ENCODE data around the gene RBKS. TPM values are rescaled to one million over a fixed set of nuclear protein-coding genes. Genes with fewer than 3 reads are reported as not detected.

Gene RBKS
- total RNA-seq, 4 donors from 2014 or later, result 26.1 to 35.4 (median 33.1) TPM; not detected in 1

DNA sequence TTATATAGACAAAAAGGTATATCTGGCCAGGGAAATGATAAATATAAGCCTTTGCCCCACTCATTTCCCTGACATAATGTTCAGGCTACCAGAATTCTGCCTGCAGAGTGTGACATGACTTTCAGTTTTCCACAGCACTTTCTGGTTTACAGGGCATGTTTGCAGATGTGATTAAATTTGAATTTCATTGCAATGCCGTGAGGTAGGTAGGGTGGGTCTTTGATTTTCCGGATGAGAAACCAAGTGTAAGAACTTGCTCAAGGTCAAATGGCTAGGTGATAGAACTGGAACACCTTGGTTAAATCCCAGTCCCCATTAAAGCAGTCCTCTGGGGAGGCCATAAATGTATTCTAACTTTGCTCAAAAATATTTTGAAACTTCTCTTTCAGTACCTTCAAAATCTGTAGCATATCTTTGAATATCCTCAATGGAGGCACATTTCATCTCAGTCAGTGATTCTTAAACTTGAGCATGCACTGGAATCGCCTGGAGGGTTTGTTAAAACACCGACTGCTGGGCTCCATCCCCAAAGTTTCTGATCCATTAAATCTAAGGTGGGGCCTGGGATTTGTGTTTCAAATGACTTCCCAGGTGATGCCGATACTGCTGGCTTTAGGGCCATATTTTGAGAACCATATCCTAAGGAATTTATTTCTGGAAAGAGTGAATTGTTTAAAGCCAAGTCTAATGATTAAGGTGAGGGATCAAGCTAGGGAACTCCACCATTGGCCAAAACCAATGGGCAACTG, 83.7 kb downstream of the RBKS start:
- Histone ChIP-seq H3K27ac (no peak overlapping the region), H3K9me3 (no peaks in the 10 kb centered on the region), H3K4me3 (no peak overlapping the region), H3K4me1 (no peaks in the 10 kb centered on the region), H3K27me3 (no peaks in the 10 kb centered on the region), H3K36me3 (no peaks in the 10 kb centered on the region)
- no peak for TF ChIP-seq POLR2A (IDR thresholded peaks at IDR 0.05)
- TF ChIP-seq, protein P1, sequence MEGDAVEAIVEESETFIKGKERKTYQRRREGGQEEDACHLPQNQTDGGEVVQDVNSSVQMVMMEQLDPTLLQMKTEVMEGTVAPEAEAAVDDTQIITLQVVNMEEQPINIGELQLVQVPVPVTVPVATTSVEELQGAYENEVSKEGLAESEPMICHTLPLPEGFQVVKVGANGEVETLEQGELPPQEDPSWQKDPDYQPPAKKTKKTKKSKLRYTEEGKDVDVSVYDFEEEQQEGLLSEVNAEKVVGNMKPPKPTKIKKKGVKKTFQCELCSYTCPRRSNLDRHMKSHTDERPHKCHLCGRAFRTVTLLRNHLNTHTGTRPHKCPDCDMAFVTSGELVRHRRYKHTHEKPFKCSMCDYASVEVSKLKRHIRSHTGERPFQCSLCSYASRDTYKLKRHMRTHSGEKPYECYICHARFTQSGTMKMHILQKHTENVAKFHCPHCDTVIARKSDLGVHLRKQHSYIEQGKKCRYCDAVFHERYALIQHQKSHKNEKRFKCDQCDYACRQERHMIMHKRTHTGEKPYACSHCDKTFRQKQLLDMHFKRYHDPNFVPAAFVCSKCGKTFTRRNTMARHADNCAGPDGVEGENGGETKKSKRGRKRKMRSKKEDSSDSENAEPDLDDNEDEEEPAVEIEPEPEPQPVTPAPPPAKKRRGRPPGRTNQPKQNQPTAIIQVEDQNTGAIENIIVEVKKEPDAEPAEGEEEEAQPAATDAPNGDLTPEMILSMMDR (IDR thresholded peaks at IDR 0.05), result no peak
- DNase-seq, result no peak

DNA sequence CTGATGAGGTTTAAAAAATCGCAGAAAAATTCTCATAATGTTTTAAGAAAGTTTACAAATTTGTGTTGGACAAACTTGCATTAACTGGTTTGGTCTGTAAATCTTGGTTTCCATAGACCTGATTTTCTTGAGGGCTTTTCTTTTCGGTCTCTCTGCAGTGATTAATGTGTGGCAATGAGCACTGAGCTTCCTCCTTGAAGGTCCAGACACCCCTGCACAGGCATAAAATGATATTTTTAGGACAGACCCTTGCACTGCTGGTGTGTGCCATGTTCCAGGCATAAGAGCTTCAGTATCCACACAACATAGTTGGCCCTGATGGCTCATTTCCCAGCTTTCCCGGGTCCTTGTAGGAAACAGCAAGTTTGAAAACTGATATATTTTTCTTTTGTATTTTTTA, 85.0 kb downstream of the RBKS start:
- TF ChIP-seq, protein P1 (IDR thresholded peaks at IDR 0.05), result no peak
- TF ChIP-seq POLR2A (IDR thresholded peaks at IDR 0.05), result no peak
- no peaks in the 10 kb centered on the region for H3K27me3 ChIP-seq
- no peak for DNase-seq

DNA sequence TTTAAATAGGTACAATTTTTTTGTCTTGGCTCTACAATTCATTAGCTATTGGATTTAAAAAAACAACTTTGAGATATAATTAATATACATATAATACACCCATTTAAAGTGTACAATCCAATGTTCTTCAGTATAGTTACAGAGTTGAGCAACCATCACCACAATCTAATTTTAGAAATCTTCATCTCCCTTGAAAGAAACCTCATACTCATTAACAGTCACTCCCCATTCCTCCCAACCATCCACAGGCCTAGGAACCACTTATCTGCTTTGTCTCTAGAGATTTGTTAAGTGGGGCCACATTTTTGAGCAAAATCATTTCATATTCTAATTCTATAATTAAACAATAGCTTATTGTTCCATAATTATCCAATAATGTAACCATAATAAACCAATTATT, 86.0 kb downstream of the RBKS start:
- no peaks in the 10 kb centered on the region for H3K27me3 ChIP-seq
- no peaks in the 10 kb centered on the region for H3K4me1 ChIP-seq
- TF ChIP-seq, protein P1 (IDR thresholded peaks at IDR 0.05), result no peak
- TF ChIP-seq POLR2A (IDR thresholded peaks at IDR 0.05), result no peak
- no peak overlapping the region for H3K27ac ChIP-seq
- DNase-seq, result no peak
- no peak overlapping the region for H3K4me3 ChIP-seq
- H3K36me3 ChIP-seq, result no peaks in the 10 kb centered on the region
- no peaks in the 10 kb centered on the region for H3K9me3 ChIP-seq

More for the DNA sequence above, 85.0 kb downstream of the RBKS start:
- Histone ChIP-seq H3K36me3 (no peaks in the 10 kb centered on the region), H3K4me3 (no peak overlapping the region), H3K4me1 (no peaks in the 10 kb centered on the region), H3K27ac (no peak overlapping the region), H3K9me3 (no peaks in the 10 kb centered on the region)

DNA sequence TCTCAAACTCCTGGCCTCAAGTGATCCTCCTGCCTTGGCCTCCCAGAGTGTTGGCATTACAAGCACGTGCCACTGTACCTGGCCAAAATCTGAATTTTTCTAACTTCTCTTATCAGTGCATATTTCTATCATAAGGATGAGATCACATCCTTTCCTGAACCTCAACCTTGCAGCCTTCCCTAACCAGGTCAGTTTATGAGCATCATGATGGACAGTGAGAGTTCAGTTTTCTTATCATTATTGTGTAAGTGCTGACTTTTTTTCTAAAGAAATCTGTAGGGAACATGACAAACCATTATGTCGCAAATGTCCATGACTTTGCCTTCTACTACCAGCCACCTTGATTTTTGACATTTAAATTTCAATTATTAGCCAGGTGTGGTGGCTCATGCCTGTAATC, 87.1 kb downstream of the RBKS start:
- H3K9me3 ChIP-seq, result no peaks in the 10 kb centered on the region
- TF ChIP-seq POLR2A (IDR thresholded peaks at IDR 0.05), result no peak
- TF ChIP-seq, protein P1 (IDR thresholded peaks at IDR 0.05), result no peak
- DNase-seq, result no peak
- H3K27me3 ChIP-seq, result no peaks in the 10 kb centered on the region
- no peaks in the 10 kb centered on the region for H3K4me1 ChIP-seq
- no peaks in the 10 kb centered on the region for H3K36me3 ChIP-seq
- H3K4me3 ChIP-seq, result no peak overlapping the region
- no peak overlapping the region for H3K27ac ChIP-seq

DNA sequence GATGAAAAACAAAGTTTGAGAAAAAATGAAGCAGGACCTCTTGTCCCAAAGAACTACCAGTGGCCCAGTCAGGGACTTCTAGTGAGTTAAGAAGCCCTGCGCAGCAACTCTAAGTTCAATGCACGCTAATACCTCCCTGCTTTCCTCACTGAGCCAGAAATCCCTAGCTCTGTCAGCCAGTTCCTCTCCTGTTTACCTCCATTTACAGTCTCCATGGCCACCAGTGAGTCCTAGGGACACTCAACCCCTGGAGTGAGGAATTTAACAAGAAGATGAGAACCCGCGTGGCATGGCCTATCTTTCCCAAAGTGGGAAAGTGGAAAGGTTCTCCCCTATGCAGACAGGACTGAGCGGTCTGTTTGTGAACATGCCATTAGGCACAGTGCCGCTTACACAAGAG, 87.6 kb downstream of the RBKS start:
- TF ChIP-seq POLR2A (IDR thresholded peaks at IDR 0.05), result no peak
- TF ChIP-seq, protein P1 (IDR thresholded peaks at IDR 0.05), result no peak
- H3K27ac ChIP-seq, result no peak overlapping the region
- H3K4me1 ChIP-seq, result no peaks in the 10 kb centered on the region
- no peaks in the 10 kb centered on the region for H3K9me3 ChIP-seq
- H3K4me3 ChIP-seq, result no peak overlapping the region
- no peak for DNase-seq
- H3K27me3 ChIP-seq, result no peaks in the 10 kb centered on the region
- H3K36me3 ChIP-seq, result no peaks in the 10 kb centered on the region

Data from Peyer's patch (tissue), 4 donors.